H1 (cell line): Measurements from ENCODE around the gene SRSF3. TPM values are rescaled to one million over a fixed set of nuclear protein-coding genes. Genes with fewer than 3 reads are reported as not detected.

Experiments used
- CTCF ChIA-PET: fragments of 300-600 bp; sonication (Branson Sonifier 250); formaldehyde crosslinking; loops from one replicate; lab custom pipeline; 2021; ENCODE audit not compliant: partially characterized antibody; lab: Charles Lee
- POLR2A ChIA-PET: fragments of 300-600 bp; sonication (Branson Sonifier 250); formaldehyde crosslinking; loops from one replicate; lab custom pipeline; 2021; ENCODE audit warnings: inconsistent platforms; ENCODE audit not compliant: partially characterized antibody; lab: Charles Lee
- DNase-seq, 2 experiments: peaks; one replicate each; pipeline versions ENCODE4 v3.0.0 to v3.0.0-alpha.2; 2010 to 2022; ENCODE audit warnings: low spot score in 2 of 2, low read depth in 1 of 2, mixed read lengths in 1 of 2
- FAIRE-seq: peaks from 2 replicates; lab custom pipeline; 2011; peaks lifted over from hg19 to GRCh38; lab: Jason Lieb, UNC
- H2AFZ ChIP-seq: 2 replicates; pipeline ENCODE4 v1.8.1; 2012; ENCODE audit warnings: low read length, inconsistent platforms
- H2AK5ac ChIP-seq: 2 replicates; pipeline ENCODE4 v1.6.1; 2013; ENCODE audit warnings: low read depth, low read length
- H2BK120ac ChIP-seq: replicated peaks from 2 replicates; pipeline ENCODE3; 2013; ENCODE audit warnings: low read depth, low read length, inconsistent platforms
- H2BK12ac ChIP-seq: 2 replicates; pipeline ENCODE4 v1.6.1; 2013; ENCODE audit warnings: low read depth, low read length
- H2BK15ac ChIP-seq: 2 replicates; pipeline ENCODE4 v1.6.1; 2013; ENCODE audit warnings: low read length
- H2BK20ac ChIP-seq: 2 replicates; pipeline ENCODE4 v1.6.1; 2013; ENCODE audit warnings: low read length
- H2BK5ac ChIP-seq: 2 replicates; pipeline ENCODE4 v1.6.1; 2013; ENCODE audit warnings: low read depth, low read length
- H3K14ac ChIP-seq: 2 replicates; pipeline ENCODE4 v1.6.1; 2013; ENCODE audit warnings: inconsistent platforms; ENCODE audit not compliant: insufficient read length
- H3K18ac ChIP-seq: 2 replicates; pipeline ENCODE4 v1.6.1; 2013; ENCODE audit warnings: low read length; ENCODE audit errors: extremely low read depth
- H3K23ac ChIP-seq: 2 replicates; pipeline ENCODE4 v1.6.1; 2013; ENCODE audit warnings: inconsistent platforms; ENCODE audit not compliant: insufficient read length
- H3K23me2 ChIP-seq: 2 replicates; pipeline ENCODE4 v1.6.1; 2013; ENCODE audit warnings: low read depth, low read length
- H3K27ac ChIP-seq: 2 replicates; pipeline ENCODE4 v1.6.1; 2011; ENCODE audit warnings: low read depth, low read length, inconsistent platforms
- H3K27me3 ChIP-seq, 4 experiments: replicated peaks in 1 of 4; 1 replicate in 1 of 4; 2 replicates in 3 of 4; pipeline versions ENCODE4 v1.6.1 to v1.8.1; 2011 to 2013; ENCODE audit warnings: low read length in 3 of 4, mild to moderate bottlenecking in 3 of 4, inconsistent platforms in 2 of 4, mixed read lengths in 2 of 4, moderate library complexity in 1 of 4; ENCODE audit not compliant: control insufficient read depth in 3 of 4, insufficient read depth in 3 of 4; ENCODE audit errors: extremely low read depth in 1 of 4
- H3K36me3 ChIP-seq, 4 experiments: 2 replicates each; pipeline versions ENCODE4 v1.6.1 to v1.8.1; 2011 to 2013; ENCODE audit warnings: mild to moderate bottlenecking in 4 of 4, low read length in 3 of 4, moderate library complexity in 2 of 4, control low read depth in 1 of 4, inconsistent platforms in 1 of 4; ENCODE audit not compliant: insufficient read depth in 4 of 4, control insufficient read depth in 2 of 4
- H3K4ac ChIP-seq: replicated peaks from 2 replicates; pipeline ENCODE3; 2013; ENCODE audit warnings: low read length, low read depth, mixed read lengths, inconsistent platforms; ENCODE audit not compliant: insufficient read length
- H3K4me1 ChIP-seq, 4 experiments: replicated peaks in 1 of 4; 1 replicate in 1 of 4; 2 replicates in 3 of 4; pipeline versions ENCODE4 v1.6.1 to v1.8.1; 2011 to 2013; ENCODE audit warnings: low read length in 3 of 4, inconsistent platforms in 2 of 4, mixed read lengths in 1 of 4; ENCODE audit not compliant: insufficient read depth in 4 of 4, control insufficient read depth in 3 of 4
- H3K4me2 ChIP-seq, 2 experiments: 2 replicates each; pipeline versions ENCODE4 v1.6.1 to v1.8.1; 2011 to 2013; ENCODE audit warnings: low read depth in 2 of 2, low read length in 2 of 2, control low read depth in 1 of 2, inconsistent platforms in 1 of 2, mild to moderate bottlenecking in 1 of 2; ENCODE audit not compliant: insufficient read depth in 1 of 2
- H3K4me3 ChIP-seq, 4 experiments: fragments of 200-600, 300-600 bp in 1 of 4; sonication (generic), shearing (Covaris generic), sonication (Bioruptor Twin) in 1 of 4; 2 replicates each; pipeline versions ENCODE4 v1.5.1 to v1.8.1; 2011 to 2016; ENCODE audit warnings: low read length in 4 of 4, low read depth in 3 of 4, control low read depth in 2 of 4, inconsistent platforms in 2 of 4, mild to moderate bottlenecking in 2 of 4, mixed read lengths in 1 of 4, moderate library complexity in 1 of 4; ENCODE audit not compliant: insufficient read depth in 2 of 4; ENCODE audit errors: extremely low read depth in 1 of 4
- H3K56ac ChIP-seq: replicated peaks from 2 replicates; pipeline ENCODE3; 2013; ENCODE audit warnings: low read depth, mild to moderate bottlenecking, mixed read lengths, low read length, inconsistent platforms; ENCODE audit not compliant: insufficient read length
- H3K79me1 ChIP-seq: 2 replicates; pipeline ENCODE4 v1.6.1; 2013; ENCODE audit warnings: low read depth, low read length, control low read depth
- H3K79me2 ChIP-seq, 2 experiments: 2 replicates each; pipeline versions ENCODE4 v1.6.1 to v1.8.1; 2012 to 2013; ENCODE audit warnings: low read length in 2 of 2, mild to moderate bottlenecking in 2 of 2, inconsistent platforms in 1 of 2; ENCODE audit not compliant: insufficient read depth in 2 of 2, control insufficient read depth in 1 of 2
- H3K9ac ChIP-seq, 4 experiments: replicated peaks in 1 of 4; 1 replicate in 1 of 4; 2 replicates in 3 of 4; pipeline versions ENCODE4 v1.6.1 to v1.8.1; 2011 to 2013; ENCODE audit warnings: low read depth in 3 of 4, low read length in 3 of 4, control low read depth in 2 of 4, mild to moderate bottlenecking in 2 of 4, moderate library complexity in 2 of 4, inconsistent platforms in 1 of 4; ENCODE audit errors: extremely low read depth in 1 of 4
- H3K9me3 ChIP-seq, 2 experiments: 2 replicates each; pipeline versions ENCODE4 v1.6.1 to v1.8.1; 2012 to 2013; ENCODE audit warnings: mild to moderate bottlenecking in 2 of 2, moderate library complexity in 2 of 2, control low read depth in 1 of 2, inconsistent platforms in 1 of 2, low read depth in 1 of 2, low read length in 1 of 2, mixed read lengths in 1 of 2; ENCODE audit not compliant: insufficient read depth in 2 of 2
- H4K20me1 ChIP-seq, 2 experiments: replicated peaks in 1 of 2; 2 replicates each; pipeline versions ENCODE3 to v1.8.1; 2011 to 2013; ENCODE audit warnings: inconsistent platforms in 2 of 2, low read length in 2 of 2, mild to moderate bottlenecking in 1 of 2; ENCODE audit not compliant: insufficient read depth in 2 of 2, control insufficient read depth in 1 of 2
- H4K5ac ChIP-seq: 2 replicates; pipeline ENCODE4 v1.6.1; 2013; ENCODE audit warnings: low read length, low read depth, mixed read lengths, inconsistent platforms; ENCODE audit not compliant: insufficient read length
- H4K8ac ChIP-seq: 2 replicates; pipeline ENCODE4 v1.8.0; 2013; ENCODE audit warnings: mild to moderate bottlenecking, moderate library complexity, low read length, inconsistent platforms; ENCODE audit not compliant: insufficient read depth; ENCODE audit errors: extremely low read depth
- H4K91ac ChIP-seq: replicated peaks from 2 replicates; pipeline ENCODE3; 2013; ENCODE audit warnings: low read length, mixed read lengths, inconsistent platforms; ENCODE audit not compliant: insufficient read length
- CHD2 ChIP-seq: IDR thresholded peaks from 2 replicates; pipeline ENCODE4 v1.6.1; 2012; ENCODE audit warnings: low read length, improper control_type of control experiment
- KDM1A ChIP-seq: fragments of 200-600, 300-600 bp; sonication (generic); IDR thresholded peaks from 2 replicates; pipeline ENCODE4 v1.7.1; 2016; ENCODE audit warnings: mild to moderate bottlenecking, low read length, borderline replicate concordance
- POLR2A ChIP-seq, 2 experiments: IDR thresholded peaks; 1 replicate in 1 of 2; 2 replicates in 1 of 2; pipeline ENCODE4 v1.6.1; 2011; ENCODE audit warnings: low read depth in 2 of 2, low read length in 2 of 2, mild to moderate bottlenecking in 2 of 2; ENCODE audit errors: control extremely low read depth in 1 of 2
- TBP ChIP-seq: IDR thresholded peaks from 2 replicates; pipeline ENCODE4 v1.6.1; 2011; ENCODE audit warnings: low read depth, low read length, improper control_type of control experiment
- WGBS, 2 experiments: shearing (Covaris generic) in 1 of 2; methylation state at CpG; one replicate each; pipeline versions ENCODE4 v1.1.6 to v1.1.7; 2013 to 2015; ENCODE audit warnings: low lambda C conversion rate in 2 of 2, mixed read lengths in 2 of 2, inconsistent platforms in 1 of 2, low coverage in 1 of 2, missing lambda C conversion rate in 1 of 2; ENCODE audit not compliant: insufficient replicate concordance in 2 of 2, insufficient coverage in 1 of 2, insufficient read length in 1 of 2; ENCODE audit errors: extremely low coverage in 1 of 2, missing lambda C conversion rate in 1 of 2; 5-methylcytosine and 5-hydroxymethylcytosine counted together
- polyA plus RNA-seq, 7 experiments: library from polyadenylated mRNA; depleted of rRNA in 3 of 7; stranded (reverse) in 5 of 7; unstranded in 2 of 7; fragments of >200 nt in 5 of 7; fragments of 200-250 nt in 2 of 7; gene quantifications; 1 replicate in 5 of 7; 2 replicates in 1 of 7; 4 replicates in 1 of 7; pipeline versions ENCODE4 v1.2.1 to v1.2.3, GENCODE V29; 2011 to 2013; ENCODE audit warnings: missing spikeins in 2 of 7, mixed read lengths in 2 of 7
- total RNA-seq: library from RNA; stranded (reverse); fragmentation: NEBNext Ultra II Directional; extraction: Animal tissue kit (Norgen Biotek cat#: 25700); gene quantifications from 2 replicates; pipeline ENCODE4 v1.2.1, GENCODE V29; 2021

Gene SRSF3
- total and polyA plus RNA-seq, 2 of the 8 experiments (the other 6 are each of a cell fraction or from before 2014, with no cell fraction given): 471 to 689 TPM

- H3K36me3 ChIP-seq: peaks cover 25 to 95% (median 53%) of the 10 kb centered on the region in 4 experiments
- H2AK5ac ChIP-seq: no peak overlapping the region
- DNase-seq (no peak), FAIRE-seq (no peak)
- WGBS, 2 experiments: 87% methylated on average over 8 of the region's 10 CpGs; no CpG with 5 or more reads in 1 of the 2 experiments
- no peaks in the 10 kb centered on the region for H3K27me3 ChIP-seq
- ChIA-PET POLR2A (interaction anchor here (1.0 to 14.6 kb wide), 11 partner anchors 10 to 110 kb away, joined by 3 to 386 read pairs (median 4); partner anchors contain the start of genes CDKN1A and SRSF3), CTCF (interaction anchor here (0.6 to 1.7 kb wide), 6 partner anchors 10 to 265 kb away, joined by 3 to 6 read pairs (median 4); no protein-coding TSS in a partner anchor)
- no peaks in the 10 kb centered on the region for H3K23me2 ChIP-seq
- H3K9ac ChIP-seq: no peak overlapping the region
- peaks cover 12 to 36% of the 10 kb centered on the region in 2 experiments for H4K20me1 ChIP-seq
- H2BK120ac ChIP-seq: no peak overlapping the region
- peaks cover 2 to 38% of the 10 kb centered on the region in 2 experiments; a peak in 3 of 4 replicates for H3K79me2 ChIP-seq
- no peak overlapping the region for H3K4ac ChIP-seq
- no peak overlapping the region for H2BK12ac ChIP-seq
- no peak overlapping the region for H4K5ac ChIP-seq
- no peak overlapping the region for H4K91ac ChIP-seq
- H2BK5ac ChIP-seq: no peak overlapping the region; the same call in 1 of the 2 replicates
- no peaks in the 10 kb centered on the region; a peak in 2 of 7 replicates for H3K4me1 ChIP-seq
- no peaks in the 10 kb centered on the region for H3K9me3 ChIP-seq
- H3K27ac ChIP-seq: 0 out of 2 replicates have a peak overlapping the region, but pooled peaks have one; percentile 3
- H2BK15ac ChIP-seq: no peak overlapping the region
- no peak overlapping the region for H4K8ac ChIP-seq
- no peak overlapping the region for H3K14ac ChIP-seq
- H2AFZ ChIP-seq: no peak overlapping the region
- 0 out of 2 replicates have a peak, but pooled peaks cover 3% of the 10 kb centered on the region for H3K79me1 ChIP-seq
- no peak overlapping the region for H3K56ac ChIP-seq
- H3K4me3 ChIP-seq: no peak overlapping the region
- no peak overlapping the region for H2BK20ac ChIP-seq
- no peak overlapping the region for H3K23ac ChIP-seq
- H3K18ac ChIP-seq: peak overlapping the region; percentile 52
- no peak overlapping the region for H3K4me2 ChIP-seq
- TF ChIP-seq POLR2A (IDR thresholded peaks at IDR 0.05; ENCODE audit: control extremely low read depth in 1 of 2, low read depth in 2 of 2, low read length in 2 of 2) (peak in 1 of 2 experiments; percentile 51; a peak in 1 of 3 replicates), KDM1A (no peak), CHD2 (no peak), TBP (no peak)
Observed at GRCh38 chr6:36607683-36608386, 13.7 kb downstream of the SRSF3 start.
